ENCODE results near the gene CCT7. TPM values are rescaled to one million over a fixed set of nuclear protein-coding genes. Genes with fewer than 3 reads are reported as not detected.
A peak's percentile ranks its signal among the peaks of the same experiment; 100 is the strongest.

The CCT7 gene
- total RNA-seq, 1 experiment from 2014 or later, result 538 TPM

DNA sequence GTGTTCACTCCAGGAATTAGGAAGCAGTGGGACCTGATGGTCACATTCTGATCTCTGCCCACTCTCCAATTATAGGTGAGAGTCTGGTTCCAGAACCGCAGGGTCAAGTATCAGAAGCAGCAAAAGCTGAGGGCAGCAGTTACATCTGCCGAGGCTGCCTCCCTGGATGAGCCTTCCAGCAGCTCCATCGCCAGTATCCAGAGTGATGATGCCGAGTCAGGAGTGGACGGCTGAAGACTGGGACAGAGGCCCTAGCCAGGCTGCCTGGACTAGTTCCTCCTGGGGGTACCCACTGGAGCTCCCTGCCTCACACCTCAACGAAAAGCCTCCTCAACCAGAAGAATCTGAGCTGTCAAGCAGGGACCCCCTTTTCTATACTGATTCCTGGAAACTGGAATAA lies 23.4 kb upstream of the CCT7 start:
- Histone ChIP-seq H3K4me2 (ENCODE audit: low read length) (no peak overlapping the region), H3K4me1 (ENCODE audit: insufficient read depth, low read length) (peaks cover 9% of the 10 kb centered on the region), H3F3A (ENCODE audit: low read length, unreplicated experiment) (no peaks in the 10 kb centered on the region), H3K4me3 (ENCODE audit: low read length) (no peak overlapping the region), H3K79me2 (ENCODE audit: low read length) (peaks cover 14% of the 10 kb centered on the region), H3K9me3 (ENCODE audit: low read length) (no peaks in the 10 kb centered on the region), H3K27ac (ENCODE audit: low read length) (no peak overlapping the region), H4K20me1 (ENCODE audit: low read length) (no peaks in the 10 kb centered on the region), H2AFZ (ENCODE audit: low read length) (no peak overlapping the region), H3K9ac (ENCODE audit: low read length) (no peak overlapping the region), H3K36me3 (ENCODE audit: low read depth, low read length) (no peaks in the 10 kb centered on the region), H3K9me2 (replicated peaks; ENCODE audit: low read length) (no peaks in the 10 kb centered on the region), H3K27me3 (ENCODE audit: low read length) (peaks cover under 1% of the 10 kb centered on the region; the same call in 1 of the 2 replicates)
- BruUV-seq (replicated peaks), result no TSS peak
- ChIA-PET CTCF (no interaction called here), POLR2A (ENCODE audit: unreplicated experiment) (no interaction called here)
- DNase-seq (no peak), ATAC-seq (no peak)
- intact Hi-C loops (cut with micrococcal nuclease), result no loop called here
- TF ChIP-seq EZH2 (IDR thresholded peaks at IDR 0.05; ENCODE audit: low read length, unreplicated experiment) (no peak), CTCF (conservative IDR thresholded peaks at IDR 0.05; ENCODE audit: low read depth, low read length) (no peak), EZH2phosphoT487 (IDR thresholded peaks at IDR 0.05; ENCODE audit: borderline replicate concordance, low read length) (no peak)

DNA sequence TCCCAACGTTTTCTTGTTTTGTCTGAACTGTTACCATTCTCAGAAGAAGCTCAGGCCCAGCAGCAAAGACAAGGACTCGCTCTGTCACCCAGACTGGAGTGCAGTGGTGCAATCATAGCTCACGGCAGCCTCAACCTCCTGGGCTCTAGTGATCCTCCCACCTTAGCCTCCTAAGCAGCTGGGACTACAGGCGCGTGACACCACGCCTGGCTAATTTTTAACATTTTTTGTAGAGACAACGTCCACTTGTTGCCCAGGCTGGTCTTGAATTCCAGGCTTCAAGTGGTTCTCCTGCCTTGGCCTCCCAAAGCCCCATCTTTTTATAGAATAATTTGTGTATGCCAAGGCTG lies 22.0 kb upstream of the CCT7 start:
- Histone ChIP-seq H3K9ac (ENCODE audit: low read length) (no peak overlapping the region), H3K27ac (ENCODE audit: low read length) (no peak overlapping the region), H3K79me2 (ENCODE audit: low read length) (peaks cover 28% of the 10 kb centered on the region), H4K20me1 (ENCODE audit: low read length) (no peaks in the 10 kb centered on the region), H3K36me3 (ENCODE audit: low read depth, low read length) (no peaks in the 10 kb centered on the region), H3F3A (ENCODE audit: low read length, unreplicated experiment) (no peaks in the 10 kb centered on the region), H3K9me3 (ENCODE audit: low read length) (no peaks in the 10 kb centered on the region), H3K27me3 (ENCODE audit: low read length) (no peaks in the 10 kb centered on the region), H2AFZ (ENCODE audit: low read length) (no peak overlapping the region), H3K4me2 (ENCODE audit: low read length) (no peak overlapping the region), H3K9me2 (replicated peaks; ENCODE audit: low read length) (no peaks in the 10 kb centered on the region), H3K4me1 (ENCODE audit: insufficient read depth, low read length) (peaks cover 11% of the 10 kb centered on the region), H3K4me3 (ENCODE audit: low read length) (no peak overlapping the region)
- intact Hi-C loops (cut with micrococcal nuclease), result loop anchor here (1.0 kb wide), 1 partner anchor 35 kb away; no protein-coding TSS in a partner anchor
- DNase-seq (no peak), ATAC-seq (no peak)
- ChIA-PET POLR2A (ENCODE audit: unreplicated experiment) (no interaction called here), CTCF (interaction anchor here (0.5 to 1.2 kb wide), 4 partner anchors 21 to 324 kb away, joined by 3 to 16 read pairs (median 4); partner anchors contain the start of gene PRADC1)
- no peak for TF ChIP-seq CTCF (conservative IDR thresholded peaks at IDR 0.05; ENCODE audit: low read depth, low read length)
- no TSS peak for BruUV-seq (replicated peaks)

GRCh38 chr2:73212448-73213176 lies 21.5 kb upstream of the CCT7 start:
- Histone ChIP-seq H2AFZ (ENCODE audit: low read length) (no peak overlapping the region), H3K4me2 (ENCODE audit: low read length) (peak overlapping the region; percentile 29; the same call in 1 of the 2 replicates)

More at GRCh38 chr2:73212448-73213176, 21.5 kb upstream of the CCT7 start:
- Histone ChIP-seq H3K9ac (ENCODE audit: low read length) (no peak overlapping the region), H3K4me3 (ENCODE audit: low read length) (no peak overlapping the region), H3K79me2 (ENCODE audit: low read length) (peaks cover 33% of the 10 kb centered on the region), H4K20me1 (ENCODE audit: low read length) (no peaks in the 10 kb centered on the region), H3K36me3 (ENCODE audit: low read depth, low read length) (no peaks in the 10 kb centered on the region), H3K9me2 (replicated peaks; ENCODE audit: low read length) (no peaks in the 10 kb centered on the region), H3K27me3 (ENCODE audit: low read length) (no peaks in the 10 kb centered on the region), H3F3A (ENCODE audit: low read length, unreplicated experiment) (no peaks in the 10 kb centered on the region), H3K9me3 (ENCODE audit: low read length) (no peaks in the 10 kb centered on the region), H3K4me1 (ENCODE audit: insufficient read depth, low read length) (peaks cover 15% of the 10 kb centered on the region), H3K27ac (ENCODE audit: low read length) (no peak overlapping the region)
- BruUV-seq (replicated peaks), result no TSS peak
- TF ChIP-seq CTCF (conservative IDR thresholded peaks at IDR 0.05; ENCODE audit: low read depth, low read length), result peak; percentile 90
- TF ChIP-seq EZH2phosphoT487 (IDR thresholded peaks at IDR 0.05; ENCODE audit: borderline replicate concordance, low read length), result no peak
- DNase-seq, result peak; percentile 76
- POLR2A ChIA-PET (ENCODE audit: unreplicated experiment), result no interaction called here
- CTCF ChIA-PET, result interaction anchor here (0.5 to 1.2 kb wide), 4 partner anchors 21 to 325 kb away, joined by 3 to 16 read pairs (median 4); partner anchors contain the start of gene PRADC1
- intact Hi-C loops (cut with micrococcal nuclease), result loop anchor here (1.0 kb wide), 1 partner anchor 35 kb away; no protein-coding TSS in a partner anchor
- peak; percentile 80 for ATAC-seq

All from PC-3 (cell line).